C4-2B (cell line): ENCODE measurements around the gene TANC1.

Experiments used
- ZFX ChIP-seq: fragments of 450-650 bp; IDR thresholded peaks from 2 replicates; pipeline ENCODE4 v1.6.1; 2017
- TF ChIP-seq, protein P1 (sequence below): fragments of 450-650 bp; conservative IDR thresholded peaks from 2 replicates; pipeline ENCODE4 v1.5.1; 2017; ENCODE audit warnings: mild to moderate bottlenecking

- TF ChIP-seq, protein P1, sequence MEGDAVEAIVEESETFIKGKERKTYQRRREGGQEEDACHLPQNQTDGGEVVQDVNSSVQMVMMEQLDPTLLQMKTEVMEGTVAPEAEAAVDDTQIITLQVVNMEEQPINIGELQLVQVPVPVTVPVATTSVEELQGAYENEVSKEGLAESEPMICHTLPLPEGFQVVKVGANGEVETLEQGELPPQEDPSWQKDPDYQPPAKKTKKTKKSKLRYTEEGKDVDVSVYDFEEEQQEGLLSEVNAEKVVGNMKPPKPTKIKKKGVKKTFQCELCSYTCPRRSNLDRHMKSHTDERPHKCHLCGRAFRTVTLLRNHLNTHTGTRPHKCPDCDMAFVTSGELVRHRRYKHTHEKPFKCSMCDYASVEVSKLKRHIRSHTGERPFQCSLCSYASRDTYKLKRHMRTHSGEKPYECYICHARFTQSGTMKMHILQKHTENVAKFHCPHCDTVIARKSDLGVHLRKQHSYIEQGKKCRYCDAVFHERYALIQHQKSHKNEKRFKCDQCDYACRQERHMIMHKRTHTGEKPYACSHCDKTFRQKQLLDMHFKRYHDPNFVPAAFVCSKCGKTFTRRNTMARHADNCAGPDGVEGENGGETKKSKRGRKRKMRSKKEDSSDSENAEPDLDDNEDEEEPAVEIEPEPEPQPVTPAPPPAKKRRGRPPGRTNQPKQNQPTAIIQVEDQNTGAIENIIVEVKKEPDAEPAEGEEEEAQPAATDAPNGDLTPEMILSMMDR: no peak
- TF ChIP-seq ZFX: no peak
These were observed 232.1 kb downstream of the TANC1 start for GRCh38 chr2:159200498-159200897.
